NCI-H524 treated with DMSO at 0.1 percent for 48 hours (cell line): ENCODE data around the gene INSYN2A.

ENCODE experiments used
- DNase-seq: peaks from one replicate; lab custom pipeline; 2025; lab: John Stamatoyannopoulos, UW

INSYN2A gene

GRCh38 chr10:127195571-127196281 is 665 bp downstream of the INSYN2A start:
- no peak for DNase-seq

- DNase-seq = no peak
Observed at GRCh38 chr10:127195041-127195506, 1.3 kb downstream of the INSYN2A start.

- no peak for DNase-seq
Observed at GRCh38 chr10:127194599-127194998, 1.8 kb downstream of the INSYN2A start.

GRCh38 chr10:127194111-127194510 is 2.3 kb downstream of the INSYN2A start:
- no peak for DNase-seq

- DNase-seq = no peak
Observed at GRCh38 chr10:127193125-127193524, 3.3 kb downstream of the INSYN2A start.

- DNase-seq = no peak
Observed at GRCh38 chr10:127190427-127190826, 6.0 kb downstream of the INSYN2A start.

GRCh38 chr10:127189226-127189625 is 7.2 kb downstream of the INSYN2A start:
- no peak for DNase-seq

GRCh38 chr10:127186813-127187212 is 9.6 kb downstream of the INSYN2A start:
- DNase-seq = no peak

GRCh38 chr10:127184582-127184981 is 11.8 kb downstream of the INSYN2A start:
- no peak for DNase-seq

- no peak for DNase-seq
Observed at GRCh38 chr10:127182161-127182560, 14.2 kb downstream of the INSYN2A start.

- DNase-seq = no peak
Observed at GRCh38 chr10:127179612-127180250, 16.7 kb downstream of the INSYN2A start.

GRCh38 chr10:127176649-127177048 is 19.7 kb downstream of the INSYN2A start:
- DNase-seq = no peak

GRCh38 chr10:127175357-127176110 is 20.9 kb downstream of the INSYN2A start:
- DNase-seq = no peak

GRCh38 chr10:127174866-127175265 is 21.5 kb downstream of the INSYN2A start:
- DNase-seq = no peak

GRCh38 chr10:127168261-127168660 is 28.1 kb downstream of the INSYN2A start:
- DNase-seq = no peak

GRCh38 chr10:127162841-127163240 is 33.5 kb downstream of the INSYN2A start:
- no peak for DNase-seq

GRCh38 chr10:127161482-127161881 is 34.9 kb downstream of the INSYN2A start:
- peak; percentile 3 for DNase-seq

GRCh38 chr10:127159648-127160245 is 36.6 kb downstream of the INSYN2A start:
- DNase-seq = no peak

- no peak for DNase-seq
Observed at GRCh38 chr10:127158662-127159061, 37.7 kb downstream of the INSYN2A start.

- DNase-seq = peak; percentile 46
Observed at GRCh38 chr10:127157506-127158200, 38.7 kb downstream of the INSYN2A start.

- no peak for DNase-seq
Observed at GRCh38 chr10:127157089-127157488, 39.3 kb downstream of the INSYN2A start.
